ENCODE results near the gene KCNMA1.

- TF ChIP-seq CTCF (IDR thresholded peaks at IDR 0.05) = no peak
- no peak for TF ChIP-seq POLR2A (IDR thresholded peaks at IDR 0.05)
- no peak for TF ChIP-seq POLR2AphosphoS5 (IDR thresholded peaks at IDR 0.05; ENCODE audit: insufficient read depth in 1 of 2, low read depth in 1 of 2)
These were observed 216.0 kb downstream of the KCNMA1 start for GRCh38 chr10:77421591-77421990.

Measured in vagina (tissue), 2 donors.